HTERT RPE-1 (cell line): ENCODE measurements around the gene TEX2.

ENCODE experiments used
- in situ Hi-C: fragments of 300-500 bp; cut with MboI; formaldehyde crosslinking; loops from 4 replicates; pipeline ENCODE4 v1.14.3; 2020; ENCODE audit warnings: low sequenced_read_pairs

Gene TEX2

DNA sequence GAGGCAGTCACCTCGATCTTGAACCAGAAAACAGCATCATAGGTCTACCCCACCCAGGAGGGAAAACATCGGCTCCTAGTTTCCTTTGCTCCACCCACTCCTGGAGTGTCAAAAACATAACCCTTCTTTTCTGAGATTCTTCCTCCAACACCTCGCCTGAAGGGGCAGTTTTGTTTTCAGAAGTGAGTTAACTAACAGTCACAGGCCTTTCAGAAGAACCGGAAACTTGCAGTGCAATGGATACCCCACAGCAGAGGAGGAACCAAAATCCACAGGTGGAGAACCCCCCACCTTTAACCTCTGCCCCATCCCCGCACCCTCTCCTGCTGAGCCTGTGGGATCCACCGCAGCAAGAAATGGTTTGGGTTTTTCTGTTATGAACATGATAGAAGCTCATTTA, 7.8 kb upstream of the TEX2 start:
- in situ Hi-C loops, result no loop called here

DNA sequence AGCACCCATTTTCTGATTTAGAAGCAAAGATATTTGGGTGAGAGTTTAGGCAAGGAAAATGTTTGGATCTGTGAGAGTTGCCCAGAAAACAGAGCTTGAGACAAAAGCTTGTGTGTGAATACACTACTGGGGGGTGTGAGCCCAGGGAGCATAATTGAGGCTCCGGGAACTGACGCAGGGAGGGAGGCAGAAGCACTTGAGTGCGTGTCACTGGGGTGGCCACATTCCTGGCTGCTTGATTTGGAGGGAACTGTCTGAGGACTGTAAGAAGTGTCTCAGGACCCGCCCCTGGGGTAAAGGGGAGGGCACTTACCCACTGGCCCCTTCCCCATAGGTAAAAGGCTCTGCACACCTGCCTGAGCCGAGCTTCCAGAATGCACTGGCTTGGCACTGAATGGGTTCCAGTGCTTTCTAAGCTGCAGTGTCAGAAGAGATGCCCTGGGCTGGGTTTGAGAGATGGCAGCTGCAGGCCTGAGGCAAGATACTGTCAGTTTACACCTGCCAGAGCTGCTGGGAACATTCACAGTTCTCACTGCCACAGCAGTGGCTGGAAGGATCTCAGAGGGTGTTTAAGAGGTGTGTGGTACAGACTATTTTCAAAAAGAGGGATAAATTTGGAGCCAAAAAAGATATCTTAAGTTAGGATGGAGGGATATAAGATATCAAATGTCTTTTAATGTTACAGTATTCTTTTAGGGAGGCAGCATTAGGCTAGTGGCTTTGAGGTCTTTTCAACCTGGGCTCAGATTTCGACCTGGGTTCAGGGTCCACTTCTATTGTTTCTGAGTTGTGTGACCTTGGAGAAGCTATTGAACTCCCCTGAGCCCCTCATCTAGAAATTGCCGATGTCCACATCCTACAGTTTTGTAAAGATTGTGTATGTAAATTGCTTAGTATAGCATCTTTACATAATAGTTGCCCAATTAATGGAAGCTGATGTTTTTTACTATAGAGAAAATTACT, 6.9 kb upstream of the TEX2 start:
- in situ Hi-C loops, result no loop called here

DNA sequence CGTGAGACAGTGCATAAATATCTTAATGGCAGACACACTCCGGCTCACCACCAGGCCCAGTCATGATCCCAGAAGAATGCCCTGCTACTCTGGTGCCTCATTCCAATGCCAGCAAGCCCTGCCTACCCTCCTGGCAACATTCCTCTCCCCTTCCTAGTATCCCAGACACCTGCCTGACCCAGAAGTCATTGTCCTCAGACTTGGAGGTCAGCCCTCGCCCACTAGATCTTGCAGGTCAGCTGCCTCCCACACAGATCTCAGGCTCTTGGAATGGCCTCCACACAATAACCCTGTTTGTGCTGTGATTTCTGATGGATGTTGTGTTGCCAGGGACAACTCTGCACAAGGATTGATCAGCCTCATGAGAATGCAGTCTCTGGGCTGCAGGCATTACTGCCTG, 1.8 kb upstream of the TEX2 start:
- in situ Hi-C loops, result no loop called here

DNA sequence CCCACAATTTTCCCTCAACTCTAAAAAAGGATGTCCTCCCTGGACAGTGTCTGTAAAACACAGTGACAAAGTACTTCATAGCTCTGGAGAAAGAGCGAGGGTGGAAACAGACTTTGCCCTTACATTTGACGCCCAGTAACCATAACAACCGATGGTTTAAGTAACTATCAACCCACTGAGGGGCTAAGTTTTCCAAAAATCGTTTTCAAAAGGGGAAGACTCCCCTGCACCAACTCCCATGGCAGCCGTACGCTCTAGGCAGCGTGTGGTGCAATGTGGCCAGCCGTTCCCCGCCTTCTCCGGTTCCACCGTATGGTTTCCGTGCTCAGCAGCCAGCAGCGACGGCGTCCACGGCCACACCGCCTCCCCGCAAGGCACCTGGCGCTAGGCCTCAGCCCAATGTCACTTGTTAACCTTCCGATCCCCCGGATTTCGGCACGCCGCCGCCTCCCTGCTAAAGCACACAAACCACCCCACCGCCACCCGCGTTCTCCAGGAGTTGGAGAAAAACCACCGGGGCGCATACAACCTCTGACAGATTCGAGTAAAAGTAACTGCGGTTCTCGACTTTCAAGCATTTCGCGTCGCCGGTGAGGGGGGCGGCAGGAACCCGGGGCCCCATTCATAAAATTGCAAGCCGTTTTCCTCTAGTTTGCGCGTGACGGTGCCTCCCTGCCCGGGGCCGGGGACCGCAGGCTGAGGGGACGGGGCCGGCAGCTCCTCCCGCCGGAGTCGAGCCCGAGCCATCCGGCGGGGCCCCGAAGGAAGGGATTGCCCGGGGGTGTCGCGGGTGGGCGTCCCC, 661 bp downstream of the TEX2 start:
- in situ Hi-C loops, result no loop called here

DNA sequence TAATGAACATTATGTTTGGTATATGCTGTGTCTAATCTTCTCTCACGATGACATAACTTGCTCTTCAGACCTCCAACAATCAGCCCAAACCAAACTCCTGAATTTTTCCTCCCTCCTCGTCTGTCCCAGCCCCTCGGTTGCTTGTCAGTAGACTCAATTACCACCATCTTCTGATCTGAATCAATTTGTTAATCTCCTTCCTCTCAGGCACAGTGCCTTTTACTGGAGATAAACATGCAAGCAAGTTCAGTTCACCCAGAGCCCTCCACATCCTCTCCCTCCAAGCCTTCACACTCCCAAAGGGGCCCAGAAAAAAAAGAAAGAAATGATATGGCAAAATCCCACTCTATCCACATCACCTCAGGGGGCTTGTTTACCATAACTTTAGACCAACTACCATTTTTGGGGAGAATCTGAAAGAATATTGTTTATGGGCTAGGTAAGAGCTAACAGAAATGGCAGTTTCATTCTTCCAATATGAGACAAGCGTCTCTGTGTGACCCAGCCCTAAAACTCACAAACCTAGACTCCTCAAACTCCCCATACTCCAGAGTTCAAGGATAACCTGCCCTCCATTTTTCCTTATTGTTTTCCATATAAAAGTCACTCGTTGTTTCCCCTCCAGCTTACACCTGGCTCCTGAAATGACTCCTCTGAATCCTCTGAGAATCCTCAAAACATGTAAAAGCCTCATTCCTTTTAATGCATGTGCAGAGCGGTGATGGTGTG, 1.5 kb downstream of the TEX2 start:
- in situ Hi-C loops, result no loop called here

DNA sequence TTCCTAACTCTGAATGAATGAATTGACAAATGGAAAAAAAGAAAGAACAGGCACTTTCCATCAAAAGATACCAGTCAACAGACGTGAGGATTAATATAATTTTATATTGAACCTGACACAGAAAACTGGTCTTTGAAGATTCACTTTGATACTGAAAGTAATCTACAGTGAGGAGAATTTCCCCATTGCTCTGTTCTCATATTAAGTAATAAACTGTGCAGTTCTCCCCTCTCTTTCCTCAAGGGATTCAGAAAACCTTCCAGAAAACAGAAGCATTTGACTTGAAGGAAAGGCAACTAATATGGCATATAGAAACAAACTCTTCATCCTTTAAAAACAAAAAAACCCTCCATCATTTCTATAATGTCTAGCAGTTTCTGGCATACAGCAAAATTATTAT, 2.2 kb downstream of the TEX2 start:
- in situ Hi-C loops, result no loop called here

DNA sequence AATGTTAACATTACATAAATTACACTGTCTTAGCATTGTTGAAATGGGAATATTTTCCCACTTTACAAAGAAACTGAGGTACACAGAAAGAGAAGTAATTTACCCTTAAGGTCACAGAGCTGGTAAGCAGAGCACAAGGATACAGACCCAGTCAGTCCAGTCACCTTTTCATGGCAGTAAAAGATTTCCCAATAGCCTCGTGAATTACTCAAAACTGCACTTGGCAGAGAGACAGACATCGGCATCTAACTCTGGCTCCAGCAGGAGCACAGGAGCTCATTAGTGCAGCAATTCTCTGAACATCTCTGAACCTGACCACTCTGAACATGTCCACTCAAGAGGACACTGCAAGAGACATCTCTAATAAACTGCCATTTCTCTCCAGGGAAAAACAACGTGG, 3.1 kb downstream of the TEX2 start:
- in situ Hi-C loops, result no loop called here

DNA sequence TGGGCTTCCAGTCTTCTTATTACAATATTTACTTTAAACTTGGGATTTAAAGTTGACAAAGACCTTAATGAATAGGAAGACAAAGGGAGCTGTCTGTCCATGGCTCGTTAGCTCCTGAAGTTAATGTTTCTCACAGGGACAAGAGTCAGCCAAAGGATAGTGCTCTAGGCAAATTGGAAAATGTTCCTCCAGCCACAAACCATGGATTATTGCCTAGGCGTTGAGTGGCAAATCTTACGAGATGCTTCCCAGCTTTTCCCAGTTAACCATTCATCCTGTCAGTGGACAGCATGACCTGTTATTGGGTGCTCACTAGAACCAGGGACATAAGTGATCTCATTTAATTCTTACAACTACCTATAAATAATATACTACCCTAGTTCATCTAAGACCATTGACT, 3.6 kb downstream of the TEX2 start:
- in situ Hi-C loops, result no loop called here

DNA sequence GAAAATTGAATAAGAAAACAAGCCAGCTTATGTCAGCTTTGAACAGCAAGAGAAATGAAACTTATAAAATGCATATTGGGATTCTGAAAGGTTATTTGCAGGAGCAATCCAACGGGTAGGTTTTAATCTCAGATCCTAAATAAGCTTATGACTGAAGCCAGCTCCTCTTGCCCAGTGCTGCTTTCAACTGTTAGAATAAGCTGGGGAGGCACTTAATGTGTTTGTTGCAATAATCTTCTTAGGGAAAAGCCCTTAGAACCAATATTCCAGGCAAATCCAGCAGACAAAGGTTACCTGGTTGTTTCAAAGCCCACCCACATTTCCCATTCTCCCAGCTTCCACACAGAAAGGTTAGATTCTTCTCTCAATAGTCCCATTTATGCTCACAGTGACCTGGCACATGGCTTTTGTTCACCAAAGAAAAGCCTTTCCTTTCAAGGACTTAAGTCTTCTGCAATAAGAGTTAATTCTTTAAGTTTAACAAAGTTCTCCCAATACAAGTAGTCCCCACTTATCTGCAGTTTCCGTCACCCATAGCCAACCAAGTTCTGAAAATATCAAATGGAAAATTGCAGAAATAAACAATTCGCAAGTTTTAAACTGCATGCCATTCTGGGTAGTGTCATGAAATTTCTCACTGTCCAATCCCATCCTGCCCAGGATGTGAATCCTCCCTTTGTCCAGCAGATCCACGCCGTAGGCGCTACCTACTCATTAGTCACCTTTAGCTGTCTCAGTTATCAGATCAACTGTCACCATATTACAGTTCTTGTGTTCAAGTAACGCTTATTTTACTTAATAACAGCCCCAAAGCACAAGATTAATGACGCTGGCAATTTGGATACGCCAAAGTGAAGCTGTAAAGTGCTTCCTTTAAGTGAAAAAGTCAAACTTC, 5.9 kb downstream of the TEX2 start:
- in situ Hi-C loops, result no loop called here

DNA sequence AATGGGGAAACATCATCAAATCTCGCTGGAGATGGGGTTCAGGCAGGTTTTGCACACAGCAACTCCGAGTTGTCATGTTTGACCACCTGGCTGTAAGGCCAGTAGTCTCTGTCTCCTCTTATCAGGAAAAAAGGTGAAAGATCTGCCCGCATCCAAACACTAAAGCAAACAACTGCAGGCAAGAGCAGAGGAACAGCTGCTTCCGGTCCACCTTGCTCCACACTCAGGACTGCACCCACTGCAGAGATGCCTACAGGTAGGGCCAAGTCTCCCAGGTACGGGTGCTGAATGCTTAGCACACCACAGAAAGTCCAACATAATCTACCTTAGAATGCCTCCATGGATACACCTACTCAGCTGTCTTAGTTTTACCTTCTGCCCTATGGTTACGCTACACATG, 7.3 kb downstream of the TEX2 start:
- in situ Hi-C loops, result no loop called here

DNA sequence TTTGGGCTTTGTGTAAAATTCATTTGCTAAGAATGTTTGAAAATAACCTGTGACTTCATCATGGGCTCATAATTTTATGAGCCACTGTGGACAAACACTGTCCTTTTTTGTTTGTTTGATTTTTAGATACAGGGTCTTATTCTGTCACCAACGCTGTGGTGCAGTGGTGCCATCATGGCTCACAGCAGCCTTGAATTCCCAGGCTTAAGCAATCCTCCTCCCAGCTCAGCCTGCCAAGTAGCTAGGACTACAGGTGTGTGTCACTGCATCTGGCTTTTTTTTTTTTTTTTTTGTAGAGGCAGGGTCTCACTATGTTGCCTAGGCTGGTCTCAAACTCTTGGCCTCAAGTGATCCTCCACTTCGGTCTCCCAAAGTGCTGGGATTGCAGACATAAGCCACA, 8.3 kb downstream of the TEX2 start:
- in situ Hi-C loops, result no loop called here

DNA sequence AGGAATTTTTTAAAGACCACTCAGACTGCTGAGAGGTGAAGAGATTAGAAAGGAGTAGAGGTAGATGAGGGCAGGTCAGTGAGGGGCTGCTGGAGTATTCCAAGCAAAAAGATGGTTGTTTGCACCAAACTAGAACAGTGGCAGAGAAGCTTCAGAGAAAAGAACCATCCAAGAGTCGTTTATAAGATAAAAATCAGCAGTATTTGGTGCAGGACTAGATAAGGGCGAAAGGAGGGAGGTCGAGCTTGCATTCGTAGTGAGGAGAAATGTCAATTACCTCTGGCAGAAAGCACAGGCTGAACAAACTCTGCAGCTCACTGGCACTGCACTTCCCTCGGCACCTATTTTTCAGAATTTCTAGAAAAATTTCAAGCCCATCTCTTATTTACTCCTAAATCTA, 9.6 kb downstream of the TEX2 start:
- in situ Hi-C loops, result no loop called here

DNA sequence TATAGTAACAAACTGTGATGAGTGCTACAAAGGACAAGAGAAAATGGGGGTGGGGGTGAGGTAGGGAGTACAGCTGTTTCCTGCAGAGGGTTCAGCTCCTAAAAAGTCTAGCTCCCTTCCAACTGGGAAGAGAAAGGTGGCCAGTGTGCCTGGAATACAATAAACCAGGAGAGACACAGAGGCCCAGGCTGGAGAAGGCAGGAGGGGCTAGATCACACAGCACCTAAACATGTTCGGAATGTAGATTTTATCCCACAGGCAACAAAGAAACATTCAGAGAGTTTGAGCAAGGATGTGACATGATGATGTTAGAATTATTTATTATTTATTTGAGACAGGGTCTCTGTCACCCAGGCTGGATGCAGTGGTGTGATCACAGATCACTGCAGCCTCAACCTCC, 10.2 kb downstream of the TEX2 start:
- in situ Hi-C loops, result no loop called here

DNA sequence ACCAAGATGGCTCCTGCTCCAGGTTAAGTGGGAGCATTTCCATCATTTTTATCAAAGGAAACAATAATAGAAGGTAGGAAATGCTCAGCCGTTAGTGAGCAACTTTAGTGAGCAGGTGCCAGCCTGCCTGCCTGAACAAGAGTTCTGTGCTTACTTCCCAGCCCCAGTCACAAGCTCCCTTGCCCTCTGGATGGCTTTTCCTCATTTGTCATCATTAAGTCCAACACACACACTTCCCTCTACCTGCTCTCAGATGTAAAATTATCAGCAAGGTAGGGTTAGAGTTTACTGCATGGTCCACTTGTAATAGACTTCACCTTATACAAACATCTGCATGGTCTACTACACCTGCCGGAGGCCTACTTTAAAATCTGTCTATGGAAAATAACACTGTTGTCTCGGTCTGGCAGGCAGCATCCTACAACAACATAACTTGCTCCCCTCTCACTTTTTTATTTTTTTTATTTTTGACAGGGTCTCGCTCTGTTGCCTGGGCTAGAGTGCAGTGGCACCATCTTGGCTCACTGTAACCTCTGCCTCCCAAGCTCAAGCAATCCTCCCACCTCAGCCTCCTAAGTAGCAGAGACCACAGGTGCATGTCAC, 12.7 kb downstream of the TEX2 start:
- in situ Hi-C loops, result no loop called here

DNA sequence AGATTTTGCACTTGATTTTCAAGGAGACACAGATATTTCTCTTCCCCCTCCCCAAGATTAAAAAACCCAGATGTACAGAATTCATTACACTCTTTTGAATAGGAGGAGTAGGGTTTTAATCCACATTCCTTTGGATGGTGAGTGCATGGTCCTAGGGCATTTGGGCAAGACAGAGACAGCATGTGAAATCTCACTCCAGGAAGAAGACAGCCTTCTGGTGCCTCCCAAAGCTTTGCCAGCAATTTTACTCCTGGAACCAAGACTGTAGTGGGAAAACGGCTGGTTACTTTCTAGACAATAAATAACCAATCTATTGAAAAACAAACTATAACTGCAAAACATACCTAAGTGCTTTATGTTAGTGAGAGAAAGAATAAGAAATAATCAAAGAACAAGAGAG, 15.2 kb downstream of the TEX2 start:
- in situ Hi-C loops, result no loop called here

DNA sequence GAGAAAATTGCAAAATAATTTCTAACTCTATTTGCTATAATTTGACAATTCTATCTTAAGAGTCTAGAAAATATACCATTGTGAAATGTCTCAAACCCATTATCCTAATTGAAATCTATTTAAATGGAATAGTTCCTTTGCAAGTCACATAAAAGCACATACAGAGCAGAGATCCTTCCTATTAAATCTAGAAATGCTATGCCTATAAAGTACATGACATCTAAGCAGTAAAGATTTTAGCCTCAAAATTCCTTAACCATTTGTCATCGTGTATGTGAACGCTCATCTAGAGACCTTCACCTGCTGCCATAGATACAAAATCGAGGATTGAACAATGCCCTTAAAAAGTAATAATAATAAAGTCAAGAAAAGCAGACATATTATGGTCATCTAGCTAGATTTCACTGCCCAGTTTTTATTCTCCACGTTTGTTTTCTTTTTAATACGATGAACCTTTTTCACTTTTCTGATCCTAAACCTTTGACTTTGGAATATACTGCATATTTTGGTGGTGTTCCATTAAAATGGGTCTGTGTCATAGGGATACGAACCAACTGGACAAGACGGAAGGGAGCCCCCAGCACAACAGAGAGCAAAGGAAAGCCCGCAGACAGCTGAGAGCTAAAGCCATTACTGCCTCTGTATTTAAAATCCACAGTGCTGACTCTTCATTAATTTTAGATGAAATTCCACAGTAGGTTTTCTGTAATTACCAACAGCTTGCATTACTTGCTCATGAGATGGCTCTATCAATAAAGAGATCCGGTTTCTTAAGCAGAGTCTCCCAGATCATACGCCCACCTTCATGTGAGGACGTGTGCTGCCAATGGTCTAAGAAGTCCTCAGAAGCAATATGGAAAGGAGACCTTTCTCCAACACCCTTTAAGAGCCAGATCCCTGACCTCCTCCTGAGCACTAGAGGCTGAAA, 17.6 kb downstream of the TEX2 start:
- in situ Hi-C loops, result no loop called here

DNA sequence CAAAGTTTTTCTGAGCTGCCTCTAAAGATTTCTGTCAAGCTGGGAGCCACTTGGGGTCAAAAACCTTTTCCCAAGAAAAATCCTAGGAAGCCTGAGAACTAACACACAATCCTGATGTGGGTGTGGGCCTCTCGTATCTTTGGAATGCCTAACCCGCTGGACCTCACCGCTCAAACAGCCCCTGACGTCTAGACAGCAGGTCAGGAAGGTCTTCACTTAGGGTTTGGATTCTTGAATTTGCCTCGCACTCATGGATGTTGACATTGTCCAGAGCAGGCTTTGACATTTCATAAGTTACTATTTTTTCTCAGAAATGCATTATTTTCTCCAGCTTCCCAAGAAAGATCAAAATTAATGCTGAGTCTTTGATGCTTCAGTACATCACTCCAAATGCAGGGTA, 18.9 kb downstream of the TEX2 start:
- in situ Hi-C loops, result no loop called here

DNA sequence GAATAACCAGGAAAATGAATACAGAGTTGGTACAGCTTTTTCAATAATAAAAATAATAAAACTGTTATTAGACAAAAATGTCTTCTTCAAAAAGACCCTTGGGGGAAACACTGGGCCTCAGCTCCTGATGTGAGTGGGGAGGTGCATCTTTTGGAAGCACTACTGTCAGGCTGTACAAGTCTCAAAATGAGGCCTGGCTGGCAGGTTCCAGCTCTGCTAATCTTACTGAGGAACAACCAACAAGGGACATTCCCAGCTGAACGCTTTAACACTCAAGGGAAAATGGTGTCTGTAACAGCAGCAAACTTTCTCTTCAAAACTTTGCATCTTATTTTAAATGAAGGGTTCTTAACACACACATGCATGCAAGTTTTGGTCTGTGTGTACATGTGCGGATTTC, 19.7 kb downstream of the TEX2 start:
- in situ Hi-C loops, result no loop called here

DNA sequence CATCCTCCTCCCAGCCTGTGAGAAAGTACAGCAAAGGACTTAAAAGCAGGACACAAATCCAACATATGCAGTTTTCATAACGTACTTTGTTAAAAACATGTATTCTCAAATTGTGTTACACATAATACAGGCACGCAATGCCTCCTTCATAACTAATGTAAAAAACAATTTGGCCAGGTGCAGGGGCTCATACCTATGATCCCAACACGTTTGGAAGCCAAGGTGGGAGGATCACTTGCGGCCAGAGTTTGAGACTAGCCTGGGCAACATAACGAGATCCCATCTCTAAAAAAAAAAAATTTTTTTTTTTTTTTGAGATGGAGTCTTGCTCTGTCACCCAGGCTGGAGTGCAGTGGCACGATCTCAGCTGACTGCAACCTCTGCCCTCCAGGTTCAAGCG, 20.4 kb downstream of the TEX2 start:
- in situ Hi-C loops, result no loop called here
